GM18873 (cell line): Measurements from ENCODE around the gene GFI1.
A peak's percentile ranks its signal among the peaks of the same experiment; 100 is the strongest.
"Not testable (repeated sequence)": the region's sequence is repeated elsewhere in the genome, so short reads cannot be mapped to it uniquely, and the experiment has no call there.

Source experiments
- ATAC-seq: cut with Tn5 transposase; IDR thresholded peaks from one replicate; pipeline ENCODE4 v1.9.1; 2021; ENCODE audit warnings: mild to moderate bottlenecking, moderate library complexity, moderate number of reproducible peaks; ENCODE audit not compliant: unreplicated experiment, low FRiP score

Gene GFI1

GRCh38 chr1:92486251-92487077 is at the start of gene GFI1:
GFI1 (minus strand) TSS chr1:92486925; CDS start chr1:92483487, 3,438 bp downstream.
- peak; percentile 25 for ATAC-seq

- ATAC-seq, result not testable (repeated sequence)
Observed at GRCh38 chr1:92532371-92532770, 45.6 kb upstream of the GFI1 start.

GRCh38 chr1:92531939-92532338 is 45.2 kb upstream of the GFI1 start:
- not testable (repeated sequence) for ATAC-seq

GRCh38 chr1:92527670-92528069 is 40.9 kb upstream of the GFI1 start:
- no peak for ATAC-seq

GRCh38 chr1:92524944-92525590 is 38.3 kb upstream of the GFI1 start:
- ATAC-seq, result not testable (repeated sequence)

- ATAC-seq, result no peak
Observed at GRCh38 chr1:92519043-92519442, 32.3 kb upstream of the GFI1 start.

GRCh38 chr1:92516574-92516973 is 29.8 kb upstream of the GFI1 start:
- no peak for ATAC-seq

- no peak for ATAC-seq
Observed at GRCh38 chr1:92515796-92516201, 29.1 kb upstream of the GFI1 start.

- no peak for ATAC-seq
Observed at GRCh38 chr1:92511541-92511940, 24.8 kb upstream of the GFI1 start.

GRCh38 chr1:92509619-92510018 is 22.9 kb upstream of the GFI1 start:
- no peak for ATAC-seq

GRCh38 chr1:92505015-92505692 is 18.4 kb upstream of the GFI1 start:
- ATAC-seq, result no peak

- ATAC-seq, result no peak
Observed at GRCh38 chr1:92504291-92505014, 17.7 kb upstream of the GFI1 start.

GRCh38 chr1:92503926-92504285 is 17.2 kb upstream of the GFI1 start:
- no peak for ATAC-seq

GRCh38 chr1:92503043-92503925 is 16.6 kb upstream of the GFI1 start:
- no peak for ATAC-seq

- peak; percentile 88 for ATAC-seq
Observed at GRCh38 chr1:92502247-92502646, 15.5 kb upstream of the GFI1 start.

GRCh38 chr1:92500552-92500951 is 13.8 kb upstream of the GFI1 start:
- ATAC-seq, result no peak

- ATAC-seq, result no peak
Observed at GRCh38 chr1:92495392-92496063, 8.8 kb upstream of the GFI1 start.

- ATAC-seq, result no peak
Observed at GRCh38 chr1:92494485-92495141, 7.9 kb upstream of the GFI1 start.

- ATAC-seq, result no peak
Observed at GRCh38 chr1:92493139-92493538, 6.4 kb upstream of the GFI1 start.
